Esophagus muscularis mucosa (tissue), 4 donors: Measurements from ENCODE around the gene CHD2. TPM values are rescaled to one million over a fixed set of nuclear protein-coding genes. Genes with fewer than 3 reads are reported as not detected.

Source experiments
- DNase-seq: peaks from one replicate; pipeline ENCODE4 v3.0.0-alpha.2; 2017; ENCODE audit errors: extremely low spot score
- H3K27ac ChIP-seq, 4 donors: fragments of 200-600 bp; sonication (generic); replicated peaks in 1 of 4; 1 replicate in 3 of 4; 2 replicates in 1 of 4; pipeline ENCODE4 v1.5.1; 2016 to 2019; ENCODE audit warnings: mild to moderate bottlenecking in 1 of 4
- H3K27me3 ChIP-seq, 4 donors: fragments of 200-600 bp; sonication (generic); one replicate each; pipeline versions ENCODE4 v1.5.1 to v1.6.0; 2016 to 2019
- H3K36me3 ChIP-seq, 4 donors: fragments of 200-600 bp; sonication (generic); one replicate each; pipeline ENCODE4 v1.5.1; 2016 to 2019
- H3K4me1 ChIP-seq, 4 donors: fragments of 200-600 bp; sonication (generic); one replicate each; pipeline ENCODE4 v1.5.1; 2016 to 2019
- H3K4me3 ChIP-seq, 4 donors: fragments of 200-600 bp; sonication (generic); 1 replicate in 2 of 4; 2 replicates in 2 of 4; pipeline ENCODE4 v1.5.1; 2016 to 2019; ENCODE audit warnings: mild to moderate bottlenecking in 4 of 4, moderate library complexity in 1 of 4
- H3K9me3 ChIP-seq, 4 donors: fragments of 200-600 bp; sonication (generic); 1 replicate in 3 of 4; 2 replicates in 1 of 4; pipeline ENCODE4 v1.5.1; 2016 to 2019
- EP300 ChIP-seq: sonication (generic); formaldehyde crosslinking; IDR thresholded peaks from one replicate; pipeline ENCODE4 v1.6.1; 2017; ENCODE audit warnings: antibody characterized with exemption
- POLR2A ChIP-seq: fragments of 450-650 bp; IDR thresholded peaks from one replicate; pipeline ENCODE4 v1.6.1; 2017; ENCODE audit warnings: antibody characterized with exemption, moderate library complexity, mild to moderate bottlenecking, low read depth
- POLR2AphosphoS5 ChIP-seq, 2 donors: sonication (generic); formaldehyde crosslinking; IDR thresholded peaks; one replicate each; pipeline ENCODE4 v1.6.1; 2017; ENCODE audit warnings: antibody characterized with exemption in 2 of 2
- WGBS: methylation state at CpG from one replicate; pipeline ENCODE4 v1.1.5; 2018; 5-methylcytosine and 5-hydroxymethylcytosine counted together
- intact Hi-C: fragments of 100-400 bp; cut with DNase I; formaldehyde crosslinking; loops from one replicate; pipeline ENCODE4 v1.15.1; 2023
- total RNA-seq, 4 donors: library from RNA; depleted of rRNA; stranded (reverse); fragments of >200 nt; gene quantifications; one replicate each; pipeline versions ENCODE4 v1.1.0 to v1.2.1, GENCODE V29; 2016
- TF ChIP-seq, protein P1 (sequence below), 3 experiments: fragments of 200-600 bp in 2 of 3; fragments of 450-650 bp in 1 of 3; sonication (generic) in 2 of 3; IDR thresholded peaks; one replicate each; pipeline ENCODE4 v1.5.1; 2017 to 2019; ENCODE audit warnings: antibody characterized with exemption in 3 of 3, mild to moderate bottlenecking in 2 of 3, moderate library complexity in 1 of 3

Gene CHD2
- total RNA-seq, 4 donors from 2014 or later, result 54.3 to 86.0 (median 62.8) TPM

DNA sequence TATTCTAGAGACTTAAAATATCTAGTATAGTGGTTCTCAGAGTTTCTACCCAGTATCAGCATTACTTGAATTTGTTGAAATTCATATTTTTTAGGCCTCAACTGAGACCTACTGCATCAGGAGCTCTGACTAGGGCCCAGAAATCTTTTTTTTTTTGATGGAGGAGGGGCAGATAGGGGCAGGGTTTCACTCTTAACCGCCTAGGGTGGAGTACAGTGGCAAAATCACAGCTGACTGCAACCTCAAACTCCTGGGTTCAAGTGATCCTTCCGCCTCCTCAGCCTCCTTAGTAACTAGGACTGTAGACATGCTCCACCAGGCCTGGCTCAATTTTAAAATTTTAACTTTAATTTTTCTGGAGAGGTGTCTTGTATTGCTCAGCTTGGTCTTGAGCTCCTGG, 36.6 kb downstream of the CHD2 start:
- Histone ChIP-seq H3K4me1 (peaks cover 6 to 24% (median 20%) of the 10 kb centered on the region in 4 donors), H3K27me3 (no peaks in the 10 kb centered on the region), H3K27ac (no peak overlapping the region), H3K9me3 (no peaks in the 10 kb centered on the region), H3K36me3 (peaks cover 51 to 93% (median 81%) of the 10 kb centered on the region in 4 donors), H3K4me3 (no peak overlapping the region)
- TF ChIP-seq, protein P1, sequence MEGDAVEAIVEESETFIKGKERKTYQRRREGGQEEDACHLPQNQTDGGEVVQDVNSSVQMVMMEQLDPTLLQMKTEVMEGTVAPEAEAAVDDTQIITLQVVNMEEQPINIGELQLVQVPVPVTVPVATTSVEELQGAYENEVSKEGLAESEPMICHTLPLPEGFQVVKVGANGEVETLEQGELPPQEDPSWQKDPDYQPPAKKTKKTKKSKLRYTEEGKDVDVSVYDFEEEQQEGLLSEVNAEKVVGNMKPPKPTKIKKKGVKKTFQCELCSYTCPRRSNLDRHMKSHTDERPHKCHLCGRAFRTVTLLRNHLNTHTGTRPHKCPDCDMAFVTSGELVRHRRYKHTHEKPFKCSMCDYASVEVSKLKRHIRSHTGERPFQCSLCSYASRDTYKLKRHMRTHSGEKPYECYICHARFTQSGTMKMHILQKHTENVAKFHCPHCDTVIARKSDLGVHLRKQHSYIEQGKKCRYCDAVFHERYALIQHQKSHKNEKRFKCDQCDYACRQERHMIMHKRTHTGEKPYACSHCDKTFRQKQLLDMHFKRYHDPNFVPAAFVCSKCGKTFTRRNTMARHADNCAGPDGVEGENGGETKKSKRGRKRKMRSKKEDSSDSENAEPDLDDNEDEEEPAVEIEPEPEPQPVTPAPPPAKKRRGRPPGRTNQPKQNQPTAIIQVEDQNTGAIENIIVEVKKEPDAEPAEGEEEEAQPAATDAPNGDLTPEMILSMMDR (IDR thresholded peaks at IDR 0.05), result no peak
- TF ChIP-seq EP300, result no peak
- TF ChIP-seq POLR2A, result no peak
- TF ChIP-seq POLR2AphosphoS5 (IDR thresholded peaks at IDR 0.05), result no peak
- intact Hi-C loops, result loop anchor here (5.0 kb wide), 1 partner anchor 46 kb away; no protein-coding TSS in a partner anchor
- WGBS, result 100% methylated on average over 2 of the region's 2 CpGs
- DNase-seq, result no peak

DNA sequence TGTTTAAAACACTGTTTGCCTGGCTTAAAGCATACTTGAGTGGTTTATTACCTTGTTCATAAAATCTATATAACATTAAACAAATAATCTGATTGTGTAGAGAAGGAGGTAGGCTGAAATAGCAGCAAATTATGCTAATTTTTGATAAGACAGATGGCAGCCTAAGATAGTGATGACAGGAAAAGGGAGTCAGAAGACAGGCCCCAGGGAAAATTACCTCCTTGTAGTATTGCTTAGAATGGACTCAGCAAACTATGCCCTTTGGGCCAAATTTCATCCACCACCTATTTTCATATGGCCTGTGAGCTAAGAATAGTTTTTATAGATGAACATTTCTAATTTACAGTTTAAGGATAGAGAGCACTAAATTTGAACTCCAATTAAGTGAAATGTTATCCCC, 37.8 kb downstream of the CHD2 start:
- Histone ChIP-seq H3K27ac (no peak overlapping the region), H3K36me3 (peaks cover 51 to 96% (median 86%) of the 10 kb centered on the region in 4 donors), H3K9me3 (no peaks in the 10 kb centered on the region), H3K4me1 (peaks cover 6 to 24% (median 20%) of the 10 kb centered on the region in 4 donors), H3K4me3 (no peak overlapping the region), H3K27me3 (no peaks in the 10 kb centered on the region)
- TF ChIP-seq, protein P1 (IDR thresholded peaks at IDR 0.05), result no peak
- TF ChIP-seq EP300, result no peak
- no peak for TF ChIP-seq POLR2A
- no peak for TF ChIP-seq POLR2AphosphoS5 (IDR thresholded peaks at IDR 0.05)
- intact Hi-C loops, result loop anchor here (5.0 kb wide), 1 partner anchor 44 kb away; no protein-coding TSS in a partner anchor
- DNase-seq, result no peak

DNA sequence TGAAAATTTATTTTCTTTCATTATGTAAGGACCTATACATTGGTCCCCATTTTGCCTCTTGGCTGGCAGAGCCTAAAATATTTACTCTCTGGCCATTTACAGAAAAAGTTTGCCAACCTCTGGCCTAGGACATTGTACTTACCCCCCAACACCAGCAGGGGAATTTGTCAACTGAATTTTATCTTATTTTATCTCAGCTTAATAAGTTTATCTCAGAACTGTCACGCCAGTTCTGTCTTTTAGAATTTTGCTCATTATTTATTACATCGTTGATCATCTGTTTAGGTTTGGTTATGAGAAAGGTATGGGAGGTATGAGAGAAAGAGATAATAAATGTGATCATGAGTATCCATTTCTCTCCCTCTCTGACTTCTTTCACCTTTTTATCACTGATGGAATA, 38.3 kb downstream of the CHD2 start:
- Histone ChIP-seq H3K27ac (no peak overlapping the region), H3K4me3 (no peak overlapping the region), H3K9me3 (no peaks in the 10 kb centered on the region), H3K27me3 (no peaks in the 10 kb centered on the region), H3K36me3 (peaks cover 51 to 96% (median 86%) of the 10 kb centered on the region in 4 donors), H3K4me1 (peaks cover 6 to 24% (median 20%) of the 10 kb centered on the region in 4 donors)
- no peak for TF ChIP-seq POLR2AphosphoS5 (IDR thresholded peaks at IDR 0.05)
- TF ChIP-seq, protein P1 (IDR thresholded peaks at IDR 0.05), result peak in 1 of 3 experiments; percentile 31
- intact Hi-C loops, result loop anchor here (5.0 kb wide), 1 partner anchor 44 kb away; no protein-coding TSS in a partner anchor
- WGBS, result 94% methylated on average over 2 of the region's 2 CpGs
- DNase-seq, result no peak

DNA sequence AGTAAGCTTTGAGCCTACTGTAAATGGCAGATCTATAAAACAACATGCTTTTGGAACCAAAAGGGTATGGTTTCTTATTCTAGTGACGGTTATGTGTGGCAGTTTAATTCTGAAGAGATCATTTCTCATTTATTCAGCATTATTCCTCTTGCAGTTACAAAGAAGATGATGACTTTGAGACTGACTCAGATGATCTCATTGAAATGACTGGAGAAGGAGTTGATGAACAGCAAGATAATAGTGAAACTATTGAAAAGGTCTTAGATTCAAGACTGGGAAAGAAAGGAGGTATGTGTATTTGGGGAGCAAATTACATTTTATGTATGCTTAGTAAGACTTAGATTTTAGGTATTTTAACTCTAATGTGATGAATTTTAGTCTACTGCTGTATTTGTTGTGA, 41.5 kb downstream of the CHD2 start:
- Histone ChIP-seq H3K4me3 (no peak overlapping the region), H3K9me3 (no peaks in the 10 kb centered on the region), H3K36me3 (peaks cover 73 to 96% (median 90%) of the 10 kb centered on the region in 4 donors), H3K27me3 (no peaks in the 10 kb centered on the region), H3K4me1 (peaks cover 6 to 18% (median 13%) of the 10 kb centered on the region in 4 donors), H3K27ac (no peak overlapping the region)
- no peak for DNase-seq
- whole genome bisulfite sequencing, result 90% methylated on average over 1 of the region's 1 CpG
- intact Hi-C loops, result no loop called here
- no peak for TF ChIP-seq POLR2A
- TF ChIP-seq, protein P1 (IDR thresholded peaks at IDR 0.05), result no peak
- no peak for TF ChIP-seq POLR2AphosphoS5 (IDR thresholded peaks at IDR 0.05)
- no peak for TF ChIP-seq EP300

DNA sequence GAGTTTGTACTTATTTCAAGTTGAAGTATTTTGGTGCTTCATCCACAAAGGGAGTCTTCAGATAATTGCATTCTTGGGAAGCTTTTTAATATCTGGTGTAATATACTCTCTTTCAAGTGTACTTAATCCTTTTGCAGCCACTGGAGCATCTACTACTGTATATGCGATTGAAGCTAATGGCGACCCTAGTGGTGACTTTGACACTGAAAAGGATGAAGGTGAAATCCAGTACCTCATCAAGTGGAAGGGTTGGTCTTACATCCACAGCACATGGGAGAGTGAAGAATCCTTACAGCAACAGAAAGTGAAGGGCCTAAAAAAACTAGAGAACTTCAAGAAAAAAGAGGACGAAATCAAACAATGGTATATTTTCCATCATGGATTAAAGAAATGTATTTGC, 42.6 kb downstream of the CHD2 start:
- no peak overlapping the region for H3K4me3 ChIP-seq
- no peak for TF ChIP-seq EP300
- TF ChIP-seq, protein P1 (IDR thresholded peaks at IDR 0.05), result no peak
- TF ChIP-seq POLR2AphosphoS5 (IDR thresholded peaks at IDR 0.05), result no peak
- TF ChIP-seq POLR2A, result no peak
- no peak overlapping the region for H3K27ac ChIP-seq
- no peak for DNase-seq
- H3K9me3 ChIP-seq, result no peaks in the 10 kb centered on the region
- H3K4me1 ChIP-seq, result peaks cover 0 to 8% (median 6%) of the 10 kb centered on the region in 4 donors
- H3K36me3 ChIP-seq, result peaks cover 79 to 98% (median 92%) of the 10 kb centered on the region in 4 donors
- WGBS, result 98% methylated on average over 3 of the region's 3 CpGs
- intact Hi-C loops, result no loop called here
- H3K27me3 ChIP-seq, result no peaks in the 10 kb centered on the region
